HL-60/S4 (cell line): ENCODE data around the gene ZNHIT2.

Experiments
- in situ Hi-C: fragments of 300-500 bp; cut with MboI; formaldehyde crosslinking; loops from 2 replicates; pipeline ENCODE4 v1.14.3; 2022; ENCODE audit warnings: low sequenced_read_pairs

The ZNHIT2 gene

DNA sequence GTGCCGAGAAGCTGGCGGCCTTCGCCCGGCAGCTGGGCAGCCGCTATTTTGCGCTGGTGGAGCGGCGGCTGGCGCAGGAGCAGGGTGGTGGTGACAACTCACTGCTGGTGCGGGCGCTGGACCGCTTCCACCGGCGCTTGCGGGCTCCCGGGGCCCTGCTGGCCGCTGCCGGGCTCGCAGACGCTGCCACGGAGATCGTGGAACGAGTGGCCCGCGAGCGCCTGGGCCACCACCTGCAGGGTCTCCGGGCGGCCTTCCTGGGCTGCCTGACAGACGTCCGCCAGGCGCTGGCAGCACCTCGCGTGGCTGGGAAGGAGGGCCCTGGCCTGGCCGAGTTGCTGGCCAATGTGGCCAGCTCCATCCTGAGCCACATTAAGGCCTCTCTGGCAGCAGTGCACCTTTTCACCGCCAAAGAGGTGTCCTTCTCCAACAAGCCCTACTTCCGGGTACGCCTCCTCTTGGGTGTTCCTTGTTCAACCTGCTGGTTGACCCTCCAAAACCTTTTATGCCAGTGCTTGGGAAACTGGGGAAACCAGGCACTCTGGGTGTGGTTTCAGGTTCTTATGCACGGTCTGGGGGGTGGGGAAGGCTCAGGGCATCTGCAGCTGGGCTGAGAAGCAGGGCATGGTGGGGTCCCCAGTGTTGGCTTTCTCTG is 8.9 kb downstream of the ZNHIT2 start:
- in situ Hi-C loops = no loop called here

DNA sequence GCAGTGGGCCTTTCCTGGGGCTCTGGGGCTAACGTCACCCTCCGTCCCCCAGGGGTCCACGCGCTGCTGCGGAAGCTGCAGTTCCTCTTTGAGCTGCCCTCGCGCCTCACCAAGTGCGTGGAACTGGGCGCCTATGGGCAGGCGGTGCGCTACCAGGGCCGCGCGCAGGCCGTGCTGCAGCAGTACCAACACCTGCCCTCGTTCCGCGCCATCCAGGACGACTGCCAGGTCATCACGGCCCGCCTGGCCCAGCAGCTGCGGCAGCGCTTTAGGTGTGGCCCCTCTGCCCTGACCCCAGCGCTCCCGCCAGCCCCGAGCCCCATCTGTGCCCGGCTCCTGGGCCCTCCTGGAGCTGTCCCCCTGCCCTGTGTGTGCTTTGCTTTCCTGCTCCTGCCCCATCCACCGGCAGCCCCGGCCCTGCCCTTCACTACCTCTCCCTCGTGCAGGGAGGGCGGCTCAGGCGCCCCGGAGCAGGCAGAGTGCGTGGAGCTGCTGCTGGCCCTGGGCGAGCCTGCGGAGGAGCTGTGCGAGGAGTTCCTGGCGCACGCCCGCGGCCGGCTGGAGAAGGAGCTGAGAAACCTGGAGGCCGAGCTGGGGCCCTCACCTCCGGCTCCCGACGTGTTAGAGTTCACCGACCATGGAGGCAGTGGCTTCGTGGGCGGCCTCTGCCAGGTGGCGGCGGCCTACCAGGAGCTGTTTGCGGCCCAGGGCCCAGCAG is 9.6 kb downstream of the ZNHIT2 start:
- in situ Hi-C loops = no loop called here

DNA sequence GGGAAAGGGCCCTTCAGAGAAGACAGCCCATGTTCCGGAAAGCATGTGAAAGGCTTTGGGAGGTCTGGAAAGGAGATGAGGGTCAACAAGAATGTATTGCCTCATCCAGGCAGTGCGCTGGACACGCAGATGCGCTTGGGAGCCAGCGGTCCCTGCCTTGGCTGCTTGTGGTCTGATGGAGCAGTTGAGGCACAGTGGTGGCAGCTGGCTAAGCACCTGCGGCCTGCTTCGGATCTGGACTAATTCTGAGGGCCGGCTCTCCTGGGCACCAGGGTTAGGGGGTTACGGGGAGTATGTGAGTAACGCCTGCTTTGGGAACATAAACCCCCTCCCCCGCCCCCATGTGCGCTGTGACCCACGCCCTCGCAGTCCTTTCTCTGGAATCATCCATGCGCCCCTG is 10.4 kb downstream of the ZNHIT2 start:
- in situ Hi-C loops = no loop called here

DNA sequence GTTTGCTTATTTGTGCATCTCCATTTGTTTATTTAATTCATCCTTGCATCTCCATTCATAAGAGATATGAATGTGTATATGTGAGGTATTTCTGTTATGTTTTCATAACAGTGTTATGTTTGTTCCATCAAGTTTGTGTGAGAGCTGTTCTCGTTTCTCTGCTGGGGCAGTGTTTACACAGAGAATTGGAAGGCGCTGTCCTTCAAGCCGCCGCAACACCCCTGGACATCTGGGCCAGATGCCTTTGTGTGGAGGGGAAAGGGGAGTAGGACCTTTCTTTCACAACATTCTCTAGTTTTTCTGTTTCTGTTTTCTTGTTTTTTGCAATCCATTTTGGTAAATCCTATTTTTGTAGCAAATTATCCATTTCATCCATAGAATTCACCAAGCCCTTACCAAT is 12.9 kb downstream of the ZNHIT2 start:
- in situ Hi-C loops = no loop called here

DNA sequence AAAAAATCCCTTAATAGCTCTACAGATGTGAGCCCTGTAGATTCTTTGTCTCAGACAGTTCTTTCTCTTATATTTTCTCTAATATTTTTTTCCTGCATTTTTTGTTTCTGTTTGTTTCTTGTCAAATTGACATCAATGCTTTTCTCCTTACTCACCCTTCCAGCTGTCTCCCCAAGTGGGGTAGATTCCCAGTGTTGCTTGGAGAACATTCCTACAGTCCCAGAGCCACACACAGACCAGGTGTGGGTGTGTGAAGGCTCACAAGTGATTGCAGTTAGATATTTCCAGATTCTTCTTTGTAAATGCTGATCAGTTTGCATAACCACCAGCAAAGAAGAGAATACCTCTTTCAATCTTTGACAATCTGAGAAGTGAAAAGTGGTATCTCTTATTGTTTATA is 14.0 kb downstream of the ZNHIT2 start:
- in situ Hi-C loops = no loop called here

DNA sequence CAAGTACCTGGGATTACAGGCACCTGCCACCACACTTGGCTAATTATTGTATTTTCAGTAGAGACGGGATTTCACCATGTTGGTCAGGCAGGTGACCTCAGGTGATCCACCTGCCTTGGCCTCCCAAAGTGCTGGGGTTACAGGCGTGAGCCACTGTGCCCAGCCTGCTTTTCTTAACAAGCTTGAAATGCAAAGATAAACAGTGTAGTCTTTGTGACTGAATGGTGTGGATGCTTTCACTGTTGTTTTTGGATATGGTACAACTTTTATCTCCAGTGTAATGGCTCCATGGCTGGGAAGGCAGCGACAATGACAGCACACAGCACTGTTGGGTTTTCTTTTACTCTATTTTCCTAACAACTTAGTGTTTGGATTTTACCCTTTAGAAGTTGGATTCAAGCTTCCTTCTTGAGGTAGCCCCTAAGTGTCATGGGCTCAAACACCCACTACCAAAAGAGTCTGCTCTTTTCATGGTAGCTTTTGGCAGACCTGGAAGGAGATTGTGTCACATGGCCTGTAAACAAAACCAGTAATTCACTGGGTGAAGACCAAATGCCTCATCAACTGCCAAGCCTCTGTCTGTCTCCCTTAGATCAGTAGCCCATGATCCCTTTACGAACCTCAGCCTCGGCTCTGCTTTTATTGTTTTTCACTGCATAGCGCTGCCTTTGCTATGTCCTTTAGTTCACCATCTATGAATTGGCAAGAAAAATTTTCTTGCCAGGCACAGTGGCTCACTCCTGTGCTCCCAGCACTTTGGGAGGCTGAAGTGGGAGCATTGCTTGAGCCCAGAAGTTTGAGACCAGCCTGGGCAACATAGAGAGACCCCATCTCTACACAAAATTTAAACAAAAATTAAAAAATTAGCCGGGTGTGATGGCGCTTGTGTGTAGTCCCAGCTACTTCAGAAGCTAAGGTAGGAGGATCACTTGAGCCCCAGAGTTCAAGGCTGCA is 15.1 kb downstream of the ZNHIT2 start:
- in situ Hi-C loops = no loop called here

DNA sequence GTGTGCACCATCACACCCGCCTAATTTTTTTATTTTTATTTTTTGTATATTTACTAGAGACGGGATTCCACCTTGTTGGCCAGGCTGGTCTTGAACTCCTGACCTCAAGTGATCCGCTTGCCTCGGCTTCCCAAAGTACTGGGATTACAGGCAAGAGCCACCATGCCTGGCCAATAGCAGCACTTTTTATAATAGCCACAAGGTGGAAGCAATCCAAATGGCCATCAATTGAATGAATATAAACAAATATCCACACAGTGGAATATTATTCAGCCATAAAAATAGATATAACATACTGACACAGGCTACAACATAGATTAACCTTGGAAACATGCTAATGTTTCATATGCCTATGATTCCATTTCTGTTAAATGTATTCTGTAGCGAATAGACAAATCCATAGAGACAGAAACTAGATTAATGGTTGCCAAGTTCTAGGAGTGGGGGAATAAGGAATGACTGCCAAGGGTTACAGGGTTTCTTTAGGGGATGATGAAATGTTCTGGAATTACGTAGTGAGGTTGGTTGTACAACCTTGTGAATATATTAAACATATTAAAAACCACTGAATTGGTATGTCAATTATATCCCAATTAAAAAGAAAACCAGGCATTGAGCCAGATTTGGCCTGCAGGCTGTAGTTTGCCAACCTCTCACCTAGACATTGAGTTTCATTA is 16.7 kb downstream of the ZNHIT2 start:
- in situ Hi-C loops = no loop called here

DNA sequence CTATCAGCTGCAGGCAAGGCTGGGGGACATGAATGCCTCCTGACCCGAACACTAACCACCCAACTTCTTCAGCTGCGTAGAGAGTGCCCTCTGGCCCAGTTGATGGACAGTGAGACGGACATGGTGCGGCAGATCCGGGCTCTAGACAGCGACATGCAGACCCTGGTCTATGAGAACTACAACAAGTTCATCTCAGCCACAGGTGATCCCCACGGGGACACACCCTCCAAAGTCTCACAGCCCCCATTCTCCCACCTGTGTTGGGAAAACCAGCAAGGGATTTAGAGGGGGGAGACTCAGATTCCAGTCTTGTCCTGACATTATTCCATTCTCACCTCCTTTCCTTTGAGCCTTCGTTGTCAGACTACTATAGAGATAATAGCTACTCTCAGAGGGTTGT is 20.6 kb downstream of the ZNHIT2 start:
- in situ Hi-C loops = no loop called here

DNA sequence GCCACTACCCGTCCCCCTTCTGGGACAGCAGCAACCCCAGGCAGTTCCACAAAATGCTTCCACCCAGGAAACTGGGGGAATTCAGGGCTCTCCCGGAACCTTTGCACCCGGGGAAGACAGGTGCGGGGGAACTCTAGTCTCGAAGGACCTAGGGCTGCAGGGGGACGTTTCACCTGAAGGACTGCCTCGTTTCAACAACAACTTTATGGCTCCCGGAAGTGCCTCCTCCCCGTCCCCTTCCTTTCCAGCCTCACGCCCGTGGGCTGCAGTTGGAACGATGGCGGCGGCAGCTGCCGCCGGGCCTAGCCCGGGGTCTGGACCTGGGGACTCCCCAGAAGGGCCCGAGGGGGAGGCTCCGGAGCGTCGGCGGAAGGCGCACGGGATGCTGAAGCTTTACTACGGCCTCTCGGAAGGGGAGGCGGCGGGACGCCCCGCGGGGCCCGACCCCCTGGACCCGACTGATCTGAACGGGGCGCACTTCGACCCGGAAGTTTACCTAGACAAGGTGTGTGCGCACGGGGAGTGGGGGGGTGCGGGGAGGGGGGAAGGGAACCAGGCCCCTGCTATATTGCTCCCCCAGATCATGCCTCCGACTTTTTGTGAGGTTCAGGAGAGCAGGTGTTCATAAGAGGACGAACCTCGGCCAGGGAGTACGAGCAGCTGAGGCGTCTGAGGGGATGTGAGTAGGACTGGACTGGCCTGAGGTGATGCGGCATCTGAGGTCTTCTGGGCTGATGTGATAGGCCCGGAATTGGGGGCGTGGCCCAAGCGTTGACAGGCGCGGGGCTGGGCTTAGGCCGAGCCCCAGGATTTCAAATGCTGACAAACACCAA is 21.3 kb downstream of the ZNHIT2 start, which contains the start of gene VPS51:
TSS of gene VPS51 (plus strand) at position 241 of the 833 bp plus-strand sequence. CDS start at position 278, 37 bp downstream.
- in situ Hi-C loops = no loop called here

DNA sequence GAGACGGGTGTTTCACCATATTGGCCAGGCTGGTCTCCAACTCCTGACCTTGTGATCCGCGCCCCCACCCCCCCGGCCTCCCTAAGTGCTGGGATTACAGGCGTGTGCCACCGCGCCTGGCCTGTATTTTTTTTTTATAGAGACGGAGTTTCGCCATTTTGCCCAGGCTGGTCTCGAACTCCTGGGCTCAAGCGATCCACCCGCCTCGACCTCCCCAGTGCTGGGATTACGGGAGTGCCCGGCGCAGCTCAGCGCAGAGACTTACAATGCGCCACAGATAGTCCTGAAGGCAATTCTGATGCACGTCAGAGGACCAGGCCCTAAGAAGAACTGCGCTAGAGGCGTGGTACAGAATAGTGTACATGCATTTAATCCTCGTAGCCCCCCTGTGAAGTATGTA is 22.1 kb downstream of the ZNHIT2 start:
- in situ Hi-C loops = no loop called here

DNA sequence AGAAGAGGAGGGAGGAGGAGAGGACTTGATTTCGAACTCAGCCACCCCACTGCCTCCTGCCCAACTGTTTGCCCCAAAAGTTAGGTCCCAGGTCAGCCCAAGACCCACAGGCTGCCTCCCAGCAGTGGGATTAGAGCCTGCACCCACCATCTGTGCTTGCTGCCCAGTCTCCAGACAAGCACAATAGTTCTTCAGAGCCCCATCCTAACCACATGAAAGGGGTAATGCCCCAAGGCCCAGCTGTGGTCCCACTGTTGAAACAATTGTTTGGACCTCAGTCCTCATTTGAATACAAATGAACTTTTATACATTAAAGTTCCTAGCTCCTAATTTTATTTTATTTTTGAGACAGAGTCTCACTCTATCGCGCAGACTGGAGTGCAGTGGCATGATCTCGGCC is 26.9 kb downstream of the ZNHIT2 start:
- in situ Hi-C loops = no loop called here

DNA sequence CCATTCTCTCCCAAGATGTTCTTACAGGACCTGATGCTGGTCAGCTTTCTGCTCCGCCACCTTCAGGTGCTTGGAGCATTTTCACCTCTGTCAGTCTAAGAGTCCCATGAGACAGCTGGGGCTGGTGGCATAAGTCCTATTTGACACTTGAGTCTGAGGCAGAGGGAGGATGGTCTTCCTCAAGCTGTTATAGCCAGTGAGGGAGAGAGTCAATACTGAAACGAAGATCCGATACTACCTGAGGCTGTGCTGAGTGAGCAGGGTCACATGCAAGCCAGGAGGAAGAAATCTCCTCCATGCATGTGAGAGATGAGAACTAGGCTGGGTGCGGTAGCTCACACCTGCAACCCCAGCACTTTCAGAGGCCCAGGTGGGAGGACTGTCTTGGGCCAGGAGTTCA is 27.9 kb downstream of the ZNHIT2 start:
- in situ Hi-C loops = no loop called here

DNA sequence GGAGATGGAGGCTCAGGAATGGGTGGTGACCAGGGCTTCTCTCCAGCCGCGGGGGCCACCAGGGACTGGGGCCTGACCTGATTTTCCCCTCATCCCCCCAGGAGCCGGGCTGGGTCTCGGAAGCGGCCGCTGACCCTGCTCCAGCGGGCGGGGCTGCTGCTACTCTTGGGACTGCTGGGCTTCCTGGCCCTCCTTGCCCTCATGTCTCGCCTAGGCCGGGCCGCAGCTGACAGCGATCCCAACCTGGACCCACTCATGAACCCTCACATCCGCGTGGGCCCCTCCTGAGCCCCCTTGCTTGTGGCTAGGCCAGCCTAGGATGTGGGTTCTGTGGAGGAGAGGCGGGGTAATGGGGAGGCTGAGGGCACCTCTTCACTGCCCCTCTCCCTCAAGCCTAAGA is 29.7 kb downstream of the ZNHIT2 start:
- in situ Hi-C loops = no loop called here

DNA sequence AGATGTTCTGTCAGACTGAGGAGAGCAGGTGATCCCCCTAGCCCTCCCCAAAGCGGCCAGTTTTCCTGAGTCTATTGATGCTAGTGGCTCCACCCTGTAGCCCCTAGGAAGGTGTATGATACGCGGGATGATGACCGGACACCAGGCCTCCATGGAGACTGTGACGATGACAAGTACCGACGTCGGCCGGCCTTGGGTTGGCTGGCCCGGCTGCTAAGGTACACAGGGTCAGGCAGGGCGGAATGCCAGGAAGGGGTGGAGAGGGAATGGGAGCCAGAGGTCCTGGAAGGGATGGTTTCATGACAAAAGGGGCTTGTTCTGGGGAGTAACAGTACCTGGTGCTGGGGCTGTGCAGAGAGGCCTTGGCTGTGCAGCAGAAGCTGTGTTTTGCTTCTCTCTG is 30.3 kb downstream of the ZNHIT2 start:
- in situ Hi-C loops = no loop called here

DNA sequence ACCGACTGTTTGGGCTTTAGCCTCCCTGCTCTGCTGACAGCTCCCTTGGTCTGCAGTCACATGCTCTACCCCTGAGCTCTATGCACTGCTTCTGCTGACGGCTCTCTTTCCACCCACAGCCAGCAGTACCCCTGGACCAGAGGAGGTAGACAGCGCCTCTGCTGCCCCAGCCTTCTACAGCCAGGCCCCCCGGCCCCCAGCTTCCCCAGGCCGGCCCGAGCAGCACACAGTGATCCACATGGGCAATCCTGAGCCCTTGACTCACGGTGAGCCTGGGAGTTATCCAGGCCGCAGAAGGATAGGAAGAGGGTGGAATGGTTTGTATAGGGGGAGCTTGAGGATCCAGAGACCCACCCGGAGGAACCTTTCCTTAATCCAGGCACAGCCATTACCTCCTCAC is 30.7 kb downstream of the ZNHIT2 start:
- in situ Hi-C loops = no loop called here

DNA sequence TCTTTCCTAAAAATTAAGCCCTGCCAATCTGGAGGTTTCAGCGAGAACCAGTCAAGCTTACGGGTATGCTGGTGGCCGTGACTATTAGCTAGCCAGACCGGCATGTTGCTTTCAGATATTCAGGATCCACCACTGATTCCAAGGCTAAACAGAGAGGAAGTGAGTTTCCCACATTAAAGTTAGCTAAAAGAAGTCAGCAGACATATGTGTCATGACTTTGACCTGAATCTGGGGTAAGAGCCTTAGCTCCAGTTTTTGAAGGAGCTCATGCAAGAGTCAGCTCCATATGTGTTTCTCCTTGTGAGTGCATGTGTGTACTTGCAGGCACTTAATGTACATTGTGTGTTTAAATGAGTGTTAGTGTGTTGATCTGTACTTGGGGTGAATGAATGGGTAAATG is 32.1 kb downstream of the ZNHIT2 start:
- in situ Hi-C loops = no loop called here

DNA sequence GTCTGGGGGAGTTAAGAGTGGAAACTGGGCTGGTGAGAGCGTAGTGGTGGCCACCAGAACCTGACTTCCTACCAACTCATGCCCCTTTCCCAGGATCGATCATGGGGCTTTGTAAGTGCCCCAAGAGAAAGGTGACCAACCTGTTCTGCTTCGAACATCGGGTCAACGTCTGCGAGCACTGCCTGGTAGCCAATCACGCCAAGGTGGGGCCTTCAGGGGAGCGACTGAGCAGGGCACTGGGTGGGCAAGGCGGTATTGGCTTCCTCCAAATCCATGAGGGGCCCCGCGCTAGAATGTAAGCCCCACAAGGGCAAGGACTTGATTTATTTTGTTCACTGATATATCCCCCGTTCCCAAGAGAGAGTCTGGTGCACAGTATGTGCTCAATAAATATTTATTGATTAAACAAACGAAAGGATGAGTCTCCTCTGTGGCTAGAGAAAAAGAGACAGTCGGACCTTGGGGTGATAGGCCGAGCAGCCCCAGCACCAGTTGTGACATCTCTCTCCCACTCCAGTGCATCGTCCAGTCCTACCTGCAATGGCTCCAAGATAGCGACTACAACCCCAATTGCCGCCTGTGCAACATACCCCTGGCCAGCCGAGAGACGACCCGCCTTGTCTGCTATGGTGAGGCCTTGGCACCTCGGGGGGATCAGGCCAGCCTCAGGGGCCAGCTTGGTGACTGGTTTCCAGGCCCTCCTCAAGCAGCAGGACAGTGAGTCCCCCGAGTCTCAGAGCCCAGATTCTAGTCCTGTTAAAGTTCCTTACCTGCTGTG is 32.7 kb downstream of the ZNHIT2 start:
- in situ Hi-C loops = loop anchor here (5.0 kb wide), 1 partner anchor 57 kb away; the partner anchor contains the start of gene SNX15

DNA sequence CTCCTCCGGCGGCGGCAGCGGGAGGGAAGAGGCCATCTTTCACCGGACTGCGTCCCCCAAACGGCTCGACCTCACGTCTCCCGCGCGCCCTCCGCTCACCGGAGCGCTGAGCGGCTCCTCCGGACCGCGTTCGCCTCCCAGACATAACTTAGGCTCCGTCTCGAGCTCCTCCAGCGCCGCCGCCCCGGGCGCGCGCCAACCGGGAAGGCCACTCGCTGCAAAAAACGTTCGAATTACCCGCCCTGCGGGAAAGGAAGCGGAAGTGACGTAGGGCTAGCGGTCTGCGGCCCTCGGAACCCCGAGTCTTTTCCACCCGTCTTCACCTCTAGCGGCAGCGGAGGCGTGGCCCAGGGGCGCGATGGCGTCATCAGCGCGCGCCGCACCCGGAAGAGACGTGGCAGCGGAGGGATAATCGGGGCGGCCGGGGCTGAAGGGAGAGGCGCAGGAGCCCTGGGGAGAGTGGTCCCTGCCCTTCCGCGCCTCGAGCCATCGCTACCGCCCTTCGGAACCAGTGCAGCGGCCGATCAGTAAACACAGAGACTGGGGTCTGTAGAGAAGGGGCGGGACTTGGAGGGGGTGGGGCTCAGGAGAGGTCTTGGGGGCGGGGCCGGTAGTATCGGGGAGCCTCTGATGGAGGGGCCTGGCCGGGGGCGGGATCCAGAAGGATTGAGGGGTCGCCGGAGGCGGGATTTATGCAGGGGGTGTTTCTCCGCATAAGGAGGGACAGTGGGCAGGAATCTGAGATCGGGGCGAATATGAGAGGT is 33.5 kb downstream of the ZNHIT2 start, which contains the start of the genes CDCA5 and ZFPL1:
TSS of gene CDCA5 (minus strand) at position 207 of the 764 bp plus-strand sequence. CDS start at position 145, 62 bp downstream.
TSS of gene ZFPL1 (plus strand) at position 389 of the 764 bp plus-strand sequence. CDS start 477 bp downstream, outside the sequence.
- in situ Hi-C loops = loop anchor here (5.0 kb wide), 1 partner anchor 57 kb away; the partner anchor contains the start of gene SNX15
